Esophagus (tissue), 2 donors: ENCODE data around the gene PDCD4. TPM values are rescaled to one million over a fixed set of nuclear protein-coding genes. Genes with fewer than 3 reads are reported as not detected.
A peak's percentile ranks its signal among the peaks of the same experiment; 100 is the strongest.

Experiments used
- H3K27ac ChIP-seq, 2 donors: one replicate each; pipeline ENCODE4 v1.5.1; 2013; ENCODE audit warnings: low read depth in 2 of 2, mild to moderate bottlenecking in 2 of 2, inconsistent platforms in 1 of 2, low read length in 1 of 2, moderate library complexity in 1 of 2
- H3K27me3 ChIP-seq, 2 donors: one replicate each; pipeline ENCODE4 v1.6.1; 2013; ENCODE audit warnings: low read length in 2 of 2, control low read depth in 1 of 2, mild to moderate bottlenecking in 1 of 2; ENCODE audit not compliant: insufficient read depth in 2 of 2, control insufficient read depth in 1 of 2
- H3K36me3 ChIP-seq, 2 donors: one replicate each; pipeline ENCODE4 v1.6.1; 2013; ENCODE audit warnings: low read length in 1 of 2; ENCODE audit not compliant: control insufficient read depth in 2 of 2, insufficient read depth in 2 of 2
- H3K4me1 ChIP-seq, 2 donors: one replicate each; pipeline ENCODE4 v1.6.1; 2013; ENCODE audit warnings: low read length in 1 of 2; ENCODE audit not compliant: control insufficient read depth in 2 of 2, insufficient read depth in 2 of 2
- H3K4me3 ChIP-seq, 2 donors: one replicate each; pipeline ENCODE4 v1.5.1; 2013; ENCODE audit warnings: low read length in 2 of 2, mild to moderate bottlenecking in 2 of 2, low read depth in 1 of 2, moderate library complexity in 1 of 2
- H3K9me3 ChIP-seq, 2 donors: one replicate each; pipeline ENCODE4 v1.6.1; 2013; ENCODE audit warnings: mild to moderate bottlenecking in 2 of 2, low read depth in 1 of 2, low read length in 1 of 2, moderate library complexity in 1 of 2; ENCODE audit not compliant: control insufficient read depth in 2 of 2, insufficient read depth in 1 of 2
- WGBS, 2 donors: extraction: QIAGEN DNeasy Blood & Tissue Kit; methylation state at CpG; one replicate each; pipeline ENCODE4 v1.1.7; 2013; 5-methylcytosine and 5-hydroxymethylcytosine counted together
- polyA plus RNA-seq, 2 donors: library from polyadenylated mRNA; stranded (reverse); fragments of 200-250 nt; gene quantifications; one replicate each; pipeline ENCODE4 v1.2.3, GENCODE V29; 2013
- donor health status: healthy with polysubstance abuse.
- donor health status: Bipolar disorder and iron deficiency.

Gene PDCD4
- polyA plus RNA-seq, 2 donors = 116 to 203 TPM

GRCh38 chr10:110840923-110841428, 30.8 kb upstream of the PDCD4 start:
- Histone ChIP-seq H3K4me3 (no peak overlapping the region), H3K27ac (peak overlapping the region; percentile 71 to 76), H3K9me3 (no peaks in the 10 kb centered on the region), H3K27me3 (no peaks in the 10 kb centered on the region), H3K36me3 (no peaks in the 10 kb centered on the region), H3K4me1 (peaks cover 9 to 33% of the 10 kb centered on the region in 2 donors)
- WGBS, 2 donors = 65 to 71% methylated on average over 3 of the region's 3 CpGs

- H3K4me1 ChIP-seq = peaks cover 12 to 34% of the 10 kb centered on the region in 2 donors
- no peaks in the 10 kb centered on the region for H3K27me3 ChIP-seq
- peak overlapping the region in 1 of 2 donors; percentile 1 for H3K27ac ChIP-seq
- H3K4me3 ChIP-seq = no peak overlapping the region
- H3K36me3 ChIP-seq = no peaks in the 10 kb centered on the region
- H3K9me3 ChIP-seq = no peaks in the 10 kb centered on the region
- 86 to 91% methylated on average over 9 of the region's 9 CpGs for WGBS, 2 donors
Observed at GRCh38 chr10:110841767-110842267, 29.9 kb upstream of the PDCD4 start.

- Histone ChIP-seq H3K27me3 (no peaks in the 10 kb centered on the region), H3K27ac (peak overlapping the region; percentile 76 to 80), H3K36me3 (no peaks in the 10 kb centered on the region), H3K4me3 (no peak overlapping the region), H3K9me3 (no peaks in the 10 kb centered on the region), H3K4me1 (peaks cover 8 to 39% of the 10 kb centered on the region in 2 donors)
- WGBS, 2 donors = 67 to 90% methylated on average over 7 of the region's 7 CpGs
Observed at GRCh38 chr10:110842326-110842904, 29.3 kb upstream of the PDCD4 start.

GRCh38 chr10:110843031-110843430, 28.7 kb upstream of the PDCD4 start:
- H3K27me3 ChIP-seq = no peaks in the 10 kb centered on the region
- 24 to 33% methylated on average over 2 of the region's 2 CpGs for WGBS, 2 donors
- H3K27ac ChIP-seq = peak overlapping the region; percentile 76 to 80
- H3K4me3 ChIP-seq = no peak overlapping the region
- H3K36me3 ChIP-seq = no peaks in the 10 kb centered on the region
- H3K4me1 ChIP-seq = peaks cover 8 to 39% of the 10 kb centered on the region in 2 donors
- H3K9me3 ChIP-seq = no peaks in the 10 kb centered on the region

- peaks cover 8 to 39% of the 10 kb centered on the region in 2 donors for H3K4me1 ChIP-seq
Observed at GRCh38 chr10:110843796-110844616, 27.7 kb upstream of the PDCD4 start.

GRCh38 chr10:110844617-110844881, 27.2 kb upstream of the PDCD4 start:
- peak overlapping the region; percentile 80 to 87 for H3K27ac ChIP-seq

More at GRCh38 chr10:110843796-110844616, 27.7 kb upstream of the PDCD4 start:
- H3K36me3 ChIP-seq = no peaks in the 10 kb centered on the region
- H3K9me3 ChIP-seq = no peaks in the 10 kb centered on the region
- H3K27me3 ChIP-seq = no peaks in the 10 kb centered on the region
- no peak overlapping the region for H3K4me3 ChIP-seq
- peak overlapping the region; percentile 80 to 87 for H3K27ac ChIP-seq
- WGBS, 2 donors = 53 to 67% methylated on average over 8 of the region's 8 CpGs

GRCh38 chr10:110845192-110845755, 26.5 kb upstream of the PDCD4 start:
- Histone ChIP-seq H3K27me3 (no peaks in the 10 kb centered on the region), H3K4me3 (no peak overlapping the region), H3K9me3 (no peaks in the 10 kb centered on the region), H3K27ac (peak overlapping the region; percentile 86 to 91), H3K4me1 (peaks cover 7 to 41% of the 10 kb centered on the region in 2 donors), H3K36me3 (no peaks in the 10 kb centered on the region)
- WGBS, 2 donors = 61 to 84% methylated on average over 1 to 2 of the region's 2 CpGs

More at GRCh38 chr10:110844617-110844881, 27.2 kb upstream of the PDCD4 start:
- WGBS, 2 donors = 76 to 90% methylated on average over 4 of the region's 4 CpGs
- H3K27me3 ChIP-seq = no peaks in the 10 kb centered on the region
- H3K36me3 ChIP-seq = no peaks in the 10 kb centered on the region
- H3K9me3 ChIP-seq = no peaks in the 10 kb centered on the region
- no peak overlapping the region for H3K4me3 ChIP-seq
- H3K4me1 ChIP-seq = peaks cover 8 to 42% of the 10 kb centered on the region in 2 donors

- H3K27ac ChIP-seq = peak overlapping the region; percentile 91 to 93
- no peaks in the 10 kb centered on the region for H3K27me3 ChIP-seq
- no peaks in the 10 kb centered on the region for H3K36me3 ChIP-seq
- H3K4me3 ChIP-seq = no peak overlapping the region
- H3K4me1 ChIP-seq = peaks cover 7 to 34% of the 10 kb centered on the region in 2 donors
- H3K9me3 ChIP-seq = no peaks in the 10 kb centered on the region
- 37 to 50% methylated on average over 3 of the region's 3 CpGs for WGBS, 2 donors
Observed at GRCh38 chr10:110845756-110846620, 25.7 kb upstream of the PDCD4 start.

GRCh38 chr10:110847374-110847773, 24.4 kb upstream of the PDCD4 start:
- no peaks in the 10 kb centered on the region for H3K27me3 ChIP-seq
- peaks cover 7 to 33% of the 10 kb centered on the region in 2 donors for H3K4me1 ChIP-seq
- no peak overlapping the region for H3K27ac ChIP-seq
- H3K9me3 ChIP-seq = no peaks in the 10 kb centered on the region
- 76 to 82% methylated on average over 6 of the region's 6 CpGs for WGBS, 2 donors
- no peak overlapping the region for H3K4me3 ChIP-seq
- no peaks in the 10 kb centered on the region for H3K36me3 ChIP-seq
